Measurements from ENCODE around the gene VLDLR.
A peak's percentile ranks its signal among the peaks of the same experiment; 100 is the strongest.

The VLDLR gene

DNA sequence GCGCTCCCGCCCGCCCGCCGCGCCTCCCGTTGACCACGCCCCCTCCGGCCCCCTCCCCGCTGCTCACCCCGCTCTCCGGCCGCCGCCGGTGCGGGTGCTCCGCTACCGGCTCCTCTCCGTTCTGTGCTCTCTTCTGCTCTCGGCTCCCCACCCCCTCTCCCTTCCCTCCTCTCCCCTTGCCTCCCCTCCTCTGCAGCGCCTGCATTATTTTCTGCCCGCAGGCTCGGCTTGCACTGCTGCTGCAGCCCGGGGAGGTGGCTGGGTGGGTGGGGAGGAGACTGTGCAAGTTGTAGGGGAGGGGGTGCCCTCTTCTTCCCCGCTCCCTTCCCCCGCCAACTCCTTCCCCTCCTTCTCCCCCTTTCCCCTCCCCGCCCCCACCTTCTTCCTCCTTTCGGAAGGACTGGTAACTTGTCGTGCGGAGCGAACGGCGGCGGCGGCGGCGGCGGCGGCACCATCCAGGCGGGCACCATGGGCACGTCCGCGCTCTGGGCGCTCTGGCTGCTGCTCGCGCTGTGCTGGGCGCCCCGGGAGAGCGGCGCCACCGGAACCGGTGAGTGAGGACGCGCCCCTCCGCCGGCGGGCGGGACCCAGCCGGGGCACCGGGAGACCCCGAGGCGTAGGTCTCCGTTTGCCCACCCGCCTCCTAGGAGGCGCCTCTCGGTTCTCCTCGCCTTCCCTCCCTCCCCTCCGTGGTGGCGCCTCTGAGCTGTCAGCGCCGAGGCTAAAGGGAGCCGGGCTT is at the start of gene VLDLR:
Gene VLDLR, plus strand, starts transcription at position 66 of the 739 bp plus-strand sequence. Its CDS starts 403 bp downstream, at position 469.
- peak; percentile 31 for DNase-seq

DNA sequence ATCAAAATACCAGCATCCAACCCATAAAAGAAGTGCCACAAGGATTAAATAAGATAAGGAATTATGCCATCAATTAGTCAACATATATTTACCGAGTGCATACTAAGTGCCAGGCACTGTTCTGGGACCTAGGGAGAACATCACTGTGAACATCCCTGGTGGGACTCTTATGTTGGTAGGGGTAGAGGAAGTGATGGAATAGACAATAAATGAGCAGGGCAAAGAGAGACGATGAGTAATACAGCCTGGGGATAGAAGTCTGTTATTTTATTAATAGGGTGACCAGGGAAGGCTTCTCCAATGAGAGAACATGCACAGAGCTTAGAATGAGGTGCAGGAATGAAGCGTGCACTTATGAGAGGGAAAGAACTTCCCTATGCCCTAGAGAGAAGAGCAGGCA is 47.4 kb upstream of the VLDLR start:
- DNase-seq: no peak

DNA sequence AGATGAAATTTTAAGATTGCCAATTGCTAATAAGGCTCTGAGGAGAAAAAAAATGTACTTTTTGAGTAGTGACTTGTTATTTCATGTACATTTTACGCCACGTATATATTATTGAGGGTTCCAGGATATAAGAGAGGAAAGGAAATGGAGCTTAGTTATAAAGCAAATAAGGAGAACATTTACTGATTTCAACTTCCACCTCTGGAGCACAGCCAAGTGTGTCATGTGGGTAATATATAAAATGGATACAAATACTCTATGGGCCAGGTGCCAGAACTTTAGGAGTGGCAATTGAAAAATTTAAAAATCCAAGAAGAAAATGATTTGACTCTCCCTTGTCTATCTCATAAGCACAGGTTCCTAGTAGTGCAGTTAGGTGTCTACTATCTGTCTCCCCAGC is 45.0 kb upstream of the VLDLR start:
- DNase-seq: no peak

DNA sequence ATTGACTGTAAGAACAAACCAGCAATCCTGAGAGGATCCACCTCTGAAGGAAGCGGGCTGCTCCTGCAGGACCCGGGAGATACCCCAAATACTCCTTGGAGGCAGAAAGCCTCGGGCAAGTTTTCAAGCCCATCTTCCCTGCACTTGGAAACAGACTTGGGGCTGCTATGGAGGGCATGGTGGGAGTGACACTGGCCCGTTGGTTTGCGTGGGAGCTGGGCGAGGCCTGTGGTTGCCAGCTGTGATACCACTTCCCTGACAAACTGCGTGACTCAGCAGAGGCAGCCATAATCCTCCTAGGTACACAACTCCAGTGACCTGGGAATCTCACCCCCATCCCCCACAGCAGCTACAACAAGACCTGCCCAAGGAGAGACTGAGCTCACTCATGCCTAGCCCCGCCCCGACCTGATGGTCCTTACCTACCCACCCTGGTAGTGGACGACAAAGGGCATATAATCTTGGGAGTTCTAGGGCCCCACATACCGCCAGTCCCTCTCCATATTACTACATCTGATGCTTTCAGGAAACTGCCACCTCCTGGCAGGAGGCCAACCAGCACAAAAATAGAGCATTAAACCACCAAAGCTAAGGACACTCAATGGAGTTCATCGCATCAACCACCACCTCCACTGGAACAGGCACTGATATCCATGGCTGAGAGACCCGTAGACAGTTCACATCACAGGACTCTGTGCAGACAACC is 38.1 kb upstream of the VLDLR start:
- DNase-seq: no peak

DNA sequence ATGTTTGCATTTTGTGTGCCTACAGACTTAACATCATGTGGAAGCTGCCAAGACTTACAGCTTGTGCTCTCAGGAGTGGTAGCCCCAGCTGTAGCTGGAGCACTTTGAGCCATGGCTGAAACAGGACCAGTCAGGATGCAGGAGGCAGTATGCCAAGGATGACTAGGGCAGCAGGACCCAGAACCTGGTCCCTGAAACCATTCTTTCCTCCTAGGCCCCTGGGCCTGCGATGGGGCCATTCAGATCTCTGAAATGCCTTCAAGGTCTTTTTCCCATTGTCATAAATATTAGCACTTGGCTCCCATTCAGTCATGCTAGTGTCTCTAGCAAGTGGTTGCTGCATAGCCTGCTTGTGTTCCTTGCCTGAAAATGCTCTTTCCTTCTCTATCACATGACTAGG is 29.6 kb upstream of the VLDLR start:
- no peak for DNase-seq

DNA sequence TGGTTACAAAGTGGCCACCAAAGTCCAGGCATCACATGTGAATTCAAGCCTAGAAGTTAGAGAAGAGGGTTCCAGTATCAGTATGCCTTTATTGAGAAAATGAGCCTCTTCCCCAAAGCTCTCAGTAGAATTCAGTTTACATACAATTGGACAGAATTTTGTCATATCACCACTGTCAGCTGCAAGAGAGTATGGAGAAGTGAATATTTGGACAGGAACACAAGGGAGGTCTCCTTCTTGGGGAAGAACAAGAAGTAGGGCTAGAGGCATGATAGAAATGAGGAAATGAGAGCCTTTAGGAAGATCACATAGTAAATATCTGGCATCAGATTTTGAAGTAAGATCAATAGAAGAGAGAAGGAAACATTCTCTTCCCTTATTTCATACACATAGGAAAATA is 27.8 kb upstream of the VLDLR start:
- no peak for DNase-seq

DNA sequence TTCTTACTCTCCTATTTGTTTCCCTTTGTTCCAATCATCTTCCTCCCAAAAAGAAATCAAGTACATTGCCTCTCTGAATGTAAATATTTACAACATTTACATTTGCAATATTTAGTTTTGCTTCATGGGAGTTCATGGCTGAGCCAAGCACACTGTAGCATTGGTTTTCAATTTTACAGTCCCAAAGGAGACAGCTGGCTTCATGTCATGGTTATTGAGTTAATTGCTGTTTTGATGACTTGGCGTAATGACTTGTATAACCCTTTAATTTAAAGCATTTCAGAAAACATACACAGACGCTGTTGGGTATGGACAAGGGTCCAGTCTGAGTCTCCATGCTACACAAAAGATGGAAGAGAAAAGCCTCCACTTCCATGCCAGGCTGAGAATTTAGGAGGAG is 25.6 kb upstream of the VLDLR start:
- no peak for DNase-seq

DNA sequence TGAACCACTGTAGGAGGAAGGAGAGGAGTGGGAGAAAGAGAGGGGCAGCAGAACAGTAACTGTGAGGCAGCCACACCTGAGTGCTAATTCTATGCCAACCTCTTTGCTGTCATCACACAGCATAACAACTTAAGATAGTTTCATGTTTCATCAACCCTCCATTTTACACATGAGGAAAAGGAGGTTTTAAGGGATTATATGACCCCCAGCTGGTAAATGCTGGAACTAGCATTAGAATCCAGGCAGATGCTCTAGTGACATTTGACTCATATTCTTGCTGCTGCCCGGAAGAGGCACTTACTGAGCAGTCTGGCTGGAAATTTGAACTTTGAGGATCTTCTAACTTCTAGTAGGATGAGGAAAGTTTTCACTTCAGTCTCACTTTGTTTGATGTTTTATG is 24.1 kb upstream of the VLDLR start:
- no peak for DNase-seq

DNA sequence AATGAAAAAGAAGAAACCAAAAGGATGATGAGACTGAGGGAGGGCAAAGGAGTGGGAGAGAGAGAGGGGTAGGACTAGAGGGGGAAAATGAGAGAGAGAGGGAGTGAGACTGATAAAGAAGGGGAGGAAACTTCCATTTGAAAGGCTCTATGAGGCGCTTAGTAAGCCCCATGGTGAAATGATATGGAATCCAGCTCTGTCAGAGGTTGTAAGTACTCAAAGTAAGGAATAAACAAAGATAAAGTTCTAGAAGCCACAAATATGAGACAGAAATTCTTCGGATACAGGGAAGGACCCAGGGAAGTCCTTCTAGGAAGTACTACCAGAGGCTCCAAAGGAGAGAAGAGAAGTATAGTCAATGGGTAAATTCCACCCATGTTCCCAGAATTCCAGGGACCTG is 21.7 kb upstream of the VLDLR start:
- DNase-seq: no peak

DNA sequence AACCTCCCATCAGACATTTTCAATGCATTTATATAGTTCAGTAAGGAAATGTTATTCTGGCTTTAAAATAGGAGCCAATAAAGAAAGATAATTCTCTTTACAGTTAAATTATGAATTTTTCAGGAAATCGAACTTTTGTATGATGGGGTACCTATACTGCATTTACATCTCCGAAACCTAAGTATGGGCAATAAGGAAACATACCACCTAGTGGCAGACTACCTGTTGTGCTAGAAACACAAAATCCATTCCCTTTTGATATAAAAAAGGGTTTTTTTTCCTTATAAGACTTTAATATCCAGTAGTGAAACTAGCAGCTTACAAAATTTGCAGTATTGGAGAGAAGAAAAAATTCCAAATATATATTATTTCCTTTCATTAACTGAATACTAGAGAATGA is 21.3 kb upstream of the VLDLR start:
- DNase-seq: no peak

DNA sequence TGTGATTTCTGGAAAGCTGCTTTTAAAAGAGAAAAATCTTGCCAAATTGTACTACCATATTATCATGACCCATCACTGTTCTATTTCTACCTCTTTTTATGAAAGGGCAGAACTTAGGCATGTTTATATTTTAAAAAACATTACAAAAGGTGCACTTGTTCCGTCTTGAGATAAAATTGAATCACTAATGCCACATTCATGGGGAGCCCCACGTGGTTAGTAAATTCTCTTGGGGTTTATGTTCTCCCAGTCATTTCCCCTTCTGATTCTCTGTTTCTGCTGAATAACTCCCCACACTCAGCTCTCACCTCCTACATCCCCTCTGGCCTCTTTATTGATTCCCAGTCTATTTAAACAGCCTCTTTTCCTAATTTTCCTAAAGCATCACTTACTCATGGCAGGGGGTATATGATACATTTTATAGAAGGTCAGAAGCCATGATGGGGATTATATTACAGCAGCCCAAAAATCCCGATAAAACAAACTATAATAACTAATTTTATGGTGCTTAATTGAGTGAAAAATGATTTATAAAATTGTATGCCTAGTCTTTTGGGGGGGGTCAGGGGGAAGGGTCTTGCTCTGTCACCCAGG is 19.7 kb upstream of the VLDLR start:
- no peak for DNase-seq

DNA sequence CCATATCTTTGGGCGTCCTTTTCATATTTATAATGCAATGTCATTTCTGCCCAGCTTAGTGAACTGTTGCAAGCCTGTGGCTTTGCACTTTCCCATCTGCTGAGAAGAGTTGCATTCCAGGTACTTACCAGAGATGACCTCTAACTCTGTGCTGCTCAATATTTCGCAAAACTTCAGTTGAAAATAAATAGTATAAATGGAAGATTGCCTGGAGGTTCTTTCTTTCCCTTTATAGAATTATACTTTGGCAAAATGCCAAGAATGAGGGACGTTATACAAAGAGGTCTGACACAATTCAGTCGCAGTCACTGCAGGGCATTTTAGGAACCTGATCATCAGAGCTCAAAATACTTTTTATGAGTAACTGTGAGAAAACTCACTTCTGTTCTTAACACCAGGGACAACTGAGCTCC is 18.9 kb upstream of the VLDLR start:
- DNase-seq: no peak

DNA sequence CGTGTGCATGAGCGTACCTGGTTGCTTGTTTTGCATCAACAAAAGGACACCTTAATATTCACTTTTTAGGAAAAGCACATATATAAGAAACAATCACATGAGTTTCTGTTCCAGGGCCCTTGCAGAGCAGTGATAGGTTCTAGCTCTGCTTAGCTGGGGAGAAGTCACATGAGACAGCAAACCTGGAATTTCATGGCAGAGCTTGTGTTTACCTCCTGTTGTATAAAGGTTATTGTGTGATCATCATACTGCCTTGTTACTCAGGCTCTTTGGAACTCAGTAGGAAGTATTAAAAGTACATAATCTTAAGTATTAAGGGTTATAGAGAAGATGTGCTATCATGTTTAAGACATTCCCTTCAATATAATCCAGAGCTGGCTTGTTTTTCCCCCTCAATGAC is 18.0 kb upstream of the VLDLR start:
- DNase-seq: no peak

DNA sequence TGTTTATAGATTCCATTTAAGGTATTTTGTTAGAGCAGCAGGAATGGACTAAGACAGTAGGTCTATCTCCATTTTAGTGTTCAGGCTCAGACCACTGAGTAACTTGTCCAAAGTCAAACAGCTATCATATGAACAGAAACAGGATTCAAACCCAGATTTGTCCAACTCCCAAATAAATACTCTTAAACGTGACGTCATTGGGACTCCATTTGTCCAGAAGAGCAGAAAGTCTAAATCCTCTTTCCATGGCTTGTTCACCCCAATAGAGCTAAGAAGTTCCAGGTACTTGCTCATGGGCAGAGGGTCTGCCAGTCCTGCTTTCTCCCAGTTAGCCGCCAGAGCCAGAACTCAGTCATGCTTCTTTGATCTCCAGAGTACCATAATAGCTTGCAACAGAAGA is 16.3 kb upstream of the VLDLR start:
- DNase-seq: no peak

DNA sequence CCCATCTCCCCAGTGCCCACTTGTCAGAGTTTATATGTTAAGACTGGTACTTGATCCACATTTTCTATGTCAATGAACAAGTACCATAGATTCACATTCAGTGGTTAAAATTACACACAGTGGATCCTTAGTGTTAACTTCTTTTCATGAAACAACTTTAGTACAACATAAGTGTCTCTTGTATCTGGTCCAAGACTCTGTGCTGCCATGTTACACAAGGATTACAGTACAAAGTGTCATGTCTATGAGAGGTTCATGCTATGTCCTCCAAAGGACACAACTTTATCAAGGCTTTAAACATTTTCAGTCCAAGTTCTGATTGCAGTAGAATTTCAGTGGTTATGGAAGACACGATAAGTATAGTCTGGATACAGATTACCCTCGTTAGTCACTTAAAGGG is 13.3 kb upstream of the VLDLR start:
- DNase-seq: no peak

DNA sequence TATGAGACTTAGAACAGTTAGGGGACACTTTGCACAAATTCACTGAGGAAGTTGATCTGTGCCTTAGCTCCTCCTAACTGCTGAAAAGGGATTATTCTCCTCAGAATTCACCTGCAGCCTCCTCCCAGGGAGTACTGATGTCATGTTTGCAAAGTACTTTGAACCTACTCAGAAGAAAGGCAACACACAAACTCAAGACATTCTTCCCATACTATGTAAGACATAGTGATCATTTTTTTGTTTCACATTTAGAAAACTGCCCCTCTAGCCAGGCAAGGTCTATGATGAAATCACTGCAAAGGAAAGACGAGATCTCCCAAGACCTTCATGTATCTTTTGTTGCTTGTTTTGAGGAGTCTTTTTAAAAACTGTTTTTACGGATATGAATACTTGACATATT is 10.6 kb upstream of the VLDLR start:
- no peak for DNase-seq

DNA sequence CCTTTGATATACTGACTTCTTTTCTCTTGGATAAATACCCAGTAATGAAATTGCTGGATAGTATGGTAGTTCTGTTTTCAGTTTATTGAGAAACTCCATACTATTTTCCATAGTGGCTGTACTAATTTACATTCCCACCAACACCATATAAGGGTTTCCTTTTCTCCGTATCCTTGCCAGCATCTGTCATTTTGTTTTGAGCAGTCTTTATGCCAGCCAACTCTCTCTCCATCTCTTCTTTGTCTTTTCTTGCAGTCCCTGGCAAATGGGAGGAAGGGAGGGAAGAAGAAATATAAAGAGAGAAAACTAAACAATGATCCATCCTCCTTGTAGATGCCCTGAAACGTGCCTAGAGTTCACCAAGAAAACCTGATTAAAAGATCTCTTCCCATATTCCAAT is 9.6 kb upstream of the VLDLR start:
- no peak for DNase-seq

DNA sequence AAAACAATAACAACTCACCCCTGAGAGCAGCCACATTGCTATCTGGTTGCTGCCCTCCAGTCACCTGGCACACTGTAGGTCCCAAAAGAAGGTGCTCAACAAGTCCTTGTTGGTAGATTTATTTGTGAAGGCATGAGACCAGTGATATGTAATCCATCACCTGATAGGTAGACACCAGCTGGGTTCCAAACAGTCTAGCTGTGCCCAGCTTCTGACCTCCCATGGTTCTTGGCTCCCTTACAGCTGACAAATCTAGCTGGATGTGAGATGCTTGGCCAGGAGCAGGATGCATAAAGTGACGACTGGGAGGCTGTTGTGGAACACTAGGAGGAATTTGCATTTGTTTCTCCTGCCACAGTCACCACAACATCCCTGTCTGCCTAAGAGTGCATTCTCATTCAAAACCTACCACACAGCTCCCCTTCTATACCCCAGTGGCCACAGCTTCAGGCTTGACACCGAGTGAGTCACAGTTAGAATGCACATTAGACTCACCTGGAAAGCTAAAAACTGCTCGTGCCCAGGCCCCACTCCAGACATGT is 7.8 kb upstream of the VLDLR start:
- DNase-seq: no peak

DNA sequence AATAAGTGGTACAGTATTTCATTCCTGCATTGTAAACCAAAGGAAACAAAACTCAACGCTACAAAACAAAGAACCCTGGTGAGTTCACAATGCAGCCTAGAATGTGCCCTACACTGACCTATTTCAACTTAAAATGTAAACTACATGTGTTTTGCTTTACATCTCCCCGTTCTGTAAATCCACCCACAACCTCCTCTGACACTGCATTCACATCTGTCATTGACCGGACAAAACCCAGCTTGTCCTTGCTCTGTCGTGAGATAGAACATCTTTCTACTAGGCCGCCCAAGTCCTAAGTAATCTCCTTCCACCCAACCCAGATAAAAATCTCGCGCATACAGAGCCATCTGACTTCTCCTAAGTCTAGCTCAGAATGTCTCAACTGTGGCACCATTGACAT is 6.1 kb upstream of the VLDLR start:
- no peak for DNase-seq

DNA sequence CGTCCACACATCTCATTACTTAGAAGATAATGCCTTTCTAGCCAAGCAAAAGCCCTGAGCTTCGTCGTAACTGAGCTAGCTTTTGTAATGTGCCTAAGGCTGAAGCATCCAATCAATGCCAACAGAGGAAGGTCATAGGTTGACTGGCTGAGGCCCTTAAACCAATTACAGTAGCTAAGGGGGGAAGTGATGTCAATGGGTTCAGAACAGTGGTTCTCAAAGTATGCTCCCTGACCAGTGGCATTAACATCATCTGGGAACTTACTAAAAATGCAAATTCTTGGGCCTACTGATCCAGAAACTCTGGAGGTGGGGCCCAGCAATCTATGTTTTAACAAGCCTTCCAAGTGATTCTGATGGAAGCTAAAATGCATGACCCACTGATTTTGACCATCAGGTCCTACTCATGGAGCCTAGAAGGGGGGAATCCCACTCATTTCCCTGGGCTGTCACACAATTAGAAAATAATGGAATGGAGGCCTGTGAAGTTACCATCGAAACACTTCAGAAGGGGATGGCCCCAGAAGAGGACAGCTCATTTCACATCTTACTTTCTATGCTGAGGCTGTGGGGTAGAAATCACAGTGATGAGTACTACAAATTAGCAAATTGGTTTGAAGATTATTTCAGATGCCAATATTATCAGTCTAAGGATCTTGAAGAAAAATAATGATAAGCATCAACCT is 4.8 kb upstream of the VLDLR start:
- DNase-seq: no peak

DNA sequence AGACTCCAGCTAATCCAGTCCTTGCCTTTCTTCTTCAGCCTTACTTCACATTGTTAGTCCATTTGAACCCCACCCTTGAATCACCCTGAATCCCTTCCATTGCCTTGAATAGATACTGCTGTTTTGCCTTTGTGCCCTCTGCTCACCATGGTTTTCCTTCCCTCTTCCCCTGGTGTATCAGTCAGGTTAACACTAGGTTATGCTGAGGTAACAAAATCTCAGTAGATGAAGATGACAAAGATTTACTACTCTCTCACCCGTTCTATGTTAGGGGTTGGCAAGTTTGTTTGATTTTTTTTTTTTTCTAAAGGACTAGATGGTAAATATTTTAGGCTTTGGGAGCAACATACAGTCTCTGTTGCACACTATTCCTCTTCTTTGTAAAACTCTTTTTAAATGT is 3.3 kb upstream of the VLDLR start:
- DNase-seq: no peak

DNA sequence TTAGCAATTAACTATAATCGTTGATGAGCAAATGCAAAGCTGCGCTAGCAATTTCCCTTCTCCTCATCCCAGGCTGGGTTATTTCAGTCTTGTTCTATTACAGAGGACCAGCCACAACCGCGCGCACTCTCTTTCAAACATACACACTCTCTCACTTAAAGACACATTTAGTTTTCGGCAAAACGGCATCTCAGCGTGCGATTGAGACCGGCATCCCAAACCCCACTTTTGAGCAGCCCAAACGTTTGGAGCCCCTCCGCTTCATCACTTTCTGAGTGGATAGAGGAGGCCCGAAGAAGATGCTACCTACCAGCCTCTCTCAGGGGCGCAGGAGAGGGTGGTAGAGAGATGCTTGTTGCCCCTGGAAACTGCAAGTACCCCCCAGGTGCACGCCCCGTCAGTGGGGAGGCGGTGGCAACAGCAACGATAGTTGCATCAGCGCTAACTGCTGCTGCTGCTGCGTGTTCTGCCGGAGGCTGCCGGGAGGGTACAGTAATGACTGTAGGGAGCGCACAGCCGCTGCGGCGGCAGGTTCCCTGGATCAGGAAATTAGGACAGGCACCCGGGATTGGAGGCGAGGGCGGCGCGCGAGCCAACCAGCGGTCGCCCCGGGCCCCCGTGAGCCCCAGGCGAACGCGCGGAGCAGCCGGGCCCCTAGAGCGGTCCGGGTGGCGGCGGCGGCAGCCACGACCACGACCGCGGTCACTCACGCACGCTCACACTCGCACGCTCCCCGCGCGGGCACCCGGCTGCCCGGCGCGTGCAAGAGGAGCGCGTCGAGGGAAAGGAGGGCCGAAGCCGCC is 467 bp upstream of the VLDLR start:
- DNase-seq: peak; percentile 34
